Right cardiac atrium (tissue), 5 donors: ENCODE measurements around the gene ZFAND3. TPM values are rescaled to one million over a fixed set of nuclear protein-coding genes. Genes with fewer than 3 reads are reported as not detected.
"Not testable (repeated sequence)": the region's sequence is repeated elsewhere in the genome, so short reads cannot be mapped to it uniquely, and the experiment has no call there.

ENCODE experiments used
- ATAC-seq, 2 donors: fragments of 200-7000 bp; cut with Tn5 transposase; one replicate each; pipeline versions ENCODE4 v1.8.0 to v1.9.1; 2020; ENCODE audit warnings: moderate library complexity in 2 of 2, mild to moderate bottlenecking in 1 of 2
- DNase-seq, 3 donors: peaks; one replicate each; pipeline ENCODE4 v3.0.0-alpha.2; 2020
- H3K27ac ChIP-seq: one replicate; pipeline ENCODE4 v1.5.1; 2013; ENCODE audit warnings: mild to moderate bottlenecking, low read length, control low read depth, moderate library complexity
- H3K27me3 ChIP-seq: one replicate; pipeline ENCODE4 v1.6.1; 2013; ENCODE audit not compliant: control insufficient read depth, insufficient read depth
- H3K4me1 ChIP-seq: one replicate; pipeline ENCODE4 v1.6.1; 2013; ENCODE audit warnings: low read length; ENCODE audit not compliant: control insufficient read depth, insufficient read depth
- H3K4me3 ChIP-seq: one replicate; pipeline ENCODE4 v1.5.1; 2013; ENCODE audit warnings: low read length, control low read depth
- H3K9me3 ChIP-seq: one replicate; pipeline ENCODE4 v1.6.1; 2013; ENCODE audit warnings: low read length; ENCODE audit not compliant: control insufficient read depth
- WGBS: extraction: QIAGEN DNeasy Blood & Tissue Kit; methylation state at CpG from one replicate; pipeline ENCODE4 v1.1.7; 2013; 5-methylcytosine and 5-hydroxymethylcytosine counted together
- intact Hi-C, 4 donors: fragments of 100-400 bp; cut with DNase I; formaldehyde crosslinking; loops; one replicate each; pipeline versions ENCODE4 v1.11.0 to v1.14.0; 2022 to 2023
- polyA plus RNA-seq: library from polyadenylated mRNA; stranded (reverse); fragments of 200-250 nt; gene quantifications from one replicate; pipeline ENCODE4 v1.2.3, GENCODE V29; 2013
- total RNA-seq, 4 donors: library from RNA; stranded (reverse); fragmentation: NEBNext Ultra II Directional; extraction: Animal tissue kit (Norgen Biotek cat#: 25700); gene quantifications; one replicate each; pipeline ENCODE4 v1.2.1, GENCODE V29; 2021
- donor health status: healthy with polysubstance abuse.
- donor health status: DM: no; HTN: yes; CAD: no.
- donor health status: DM: no; HTN: no; CAD: no.
- donor health status: DM: no; HTN: yes; CAD: no; lungs with severe emphysema.
- donor health status: DM: yes; HTN: yes; CAD: no.

ZFAND3 gene
- total and polyA plus RNA-seq, 5 donors: 50.1 to 91.4 (median 79.1) TPM

DNA sequence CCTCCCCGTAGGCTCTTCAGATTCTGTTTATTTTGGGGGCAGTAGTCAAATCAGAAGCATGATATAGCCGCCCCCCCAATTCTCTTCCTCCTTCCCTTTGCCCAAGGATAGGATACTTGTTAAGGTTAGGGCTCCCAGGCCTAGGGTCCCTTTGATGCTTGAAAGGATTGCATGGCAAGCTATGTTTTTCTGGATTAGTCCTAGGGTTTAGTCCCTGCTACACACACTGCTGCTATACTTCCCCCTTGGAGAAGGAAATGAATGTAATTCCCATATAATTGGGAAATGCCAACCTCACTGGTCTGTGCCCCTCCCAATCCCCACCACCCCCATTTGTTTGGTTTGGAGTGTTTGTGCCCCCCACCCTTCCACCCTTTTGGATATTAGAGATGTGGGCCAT, 62.8 kb downstream of the ZFAND3 start:
- Histone ChIP-seq H3K27ac (no peak overlapping the region), H3K4me1 (peaks cover 9% of the 10 kb centered on the region), H3K4me3 (no peak overlapping the region), H3K27me3 (no peaks in the 10 kb centered on the region), H3K9me3 (no peaks in the 10 kb centered on the region)
- WGBS: 93% methylated on average over 2 of the region's 2 CpGs
- DNase-seq: no peak
- intact Hi-C loops: no loop called here
- no peak for ATAC-seq

GRCh38 chr6:37882724-37883413, 63.3 kb downstream of the ZFAND3 start:
- H3K27me3 ChIP-seq: no peaks in the 10 kb centered on the region
- H3K4me3 ChIP-seq: no peak overlapping the region
- intact Hi-C loops: no loop called here
- H3K27ac ChIP-seq: no peak overlapping the region
- 100% methylated on average over 2 of the region's 2 CpGs for WGBS
- ATAC-seq (no peak), DNase-seq (no peak)
- no peaks in the 10 kb centered on the region for H3K9me3 ChIP-seq
- H3K4me1 ChIP-seq: peaks cover 9% of the 10 kb centered on the region

- no peak overlapping the region for H3K27ac ChIP-seq
- ATAC-seq (no peak), DNase-seq (no peak)
- peaks cover 4% of the 10 kb centered on the region for H3K4me1 ChIP-seq
- WGBS: 57% methylated on average over 1 of the region's 1 CpG
- intact Hi-C loops: loop anchor here in 1 of 4 donors (2.0 kb wide), 1 partner anchor 42 kb away; no protein-coding TSS in a partner anchor
- H3K27me3 ChIP-seq: no peaks in the 10 kb centered on the region
- no peak overlapping the region for H3K4me3 ChIP-seq
- no peaks in the 10 kb centered on the region for H3K9me3 ChIP-seq
These were observed 65.0 kb downstream of the ZFAND3 start for GRCh38 chr6:37884548-37884947.

GRCh38 chr6:37889051-37889450, 69.5 kb downstream of the ZFAND3 start:
- WGBS: 44% methylated on average over 4 of the region's 4 CpGs
- intact Hi-C loops: no loop called here

GRCh38 chr6:37889486-37889885, 70.0 kb downstream of the ZFAND3 start:
- Histone ChIP-seq H3K27ac (no peak overlapping the region), H3K4me1 (peaks cover 1% of the 10 kb centered on the region), H3K9me3 (no peaks in the 10 kb centered on the region), H3K4me3 (no peak overlapping the region), H3K27me3 (no peaks in the 10 kb centered on the region)
- DNase-seq: no peak
- intact Hi-C loops: no loop called here
- peak in 1 of 2 donors; percentile 39 for ATAC-seq

More at GRCh38 chr6:37889051-37889450, 69.5 kb downstream of the ZFAND3 start:
- DNase-seq: no peak
- Histone ChIP-seq H3K4me3 (no peak overlapping the region), H3K4me1 (peaks cover 1% of the 10 kb centered on the region), H3K27ac (no peak overlapping the region), H3K27me3 (no peaks in the 10 kb centered on the region), H3K9me3 (no peaks in the 10 kb centered on the region)
- ATAC-seq: peak in 1 of 2 donors; percentile 39

DNA sequence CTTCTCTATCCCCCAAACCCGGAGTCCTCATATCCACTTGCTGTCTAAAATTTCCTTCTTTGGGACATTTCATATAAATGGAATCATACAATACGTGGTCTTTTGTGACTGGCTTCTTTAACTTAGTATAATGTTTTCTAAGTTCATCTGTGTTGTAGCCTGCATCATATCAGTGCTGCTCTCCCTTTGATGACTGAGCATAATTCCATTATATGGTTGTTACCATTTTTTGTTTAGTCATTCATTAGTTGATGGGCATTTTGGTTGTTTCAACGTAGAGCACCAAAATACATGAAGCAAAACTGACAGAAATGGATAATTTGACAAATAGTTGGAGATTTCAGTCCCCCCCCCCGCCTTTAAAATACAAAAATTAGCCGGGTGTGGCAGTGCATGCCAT, 71.5 kb downstream of the ZFAND3 start:
- intact Hi-C loops: no loop called here

GRCh38 chr6:37893257-37893656, 73.7 kb downstream of the ZFAND3 start:
- Histone ChIP-seq H3K4me1 (peaks cover 1% of the 10 kb centered on the region), H3K9me3 (no peaks in the 10 kb centered on the region), H3K27me3 (no peaks in the 10 kb centered on the region), H3K27ac (no peak overlapping the region), H3K4me3 (no peak overlapping the region)
- ATAC-seq (no peak), DNase-seq (no peak)
- intact Hi-C loops: no loop called here
- 87% methylated on average over 3 of the region's 3 CpGs for WGBS

More for the DNA sequence above, 71.5 kb downstream of the ZFAND3 start:
- 82% methylated on average over 5 of the region's 5 CpGs for WGBS
- Histone ChIP-seq H3K27ac (no peak overlapping the region), H3K4me1 (peaks cover 1% of the 10 kb centered on the region), H3K9me3 (no peaks in the 10 kb centered on the region), H3K4me3 (no peak overlapping the region), H3K27me3 (no peaks in the 10 kb centered on the region)
- ATAC-seq (no peak), DNase-seq (no peak)

- ATAC-seq, H3K27ac ChIP-seq, H3K4me3 ChIP-seq, intact Hi-C loops, DNase-seq, H3K27me3 ChIP-seq, H3K4me1 ChIP-seq, H3K9me3 ChIP-seq: not testable (repeated sequence)
- 93% methylated on average over 9 of the region's 9 CpGs for WGBS
These were observed 74.2 kb downstream of the ZFAND3 start for GRCh38 chr6:37893734-37894133.

- intact Hi-C loops: no loop called here
- ATAC-seq (no peak), DNase-seq (no peak)
- 95% methylated on average over 5 of the region's 5 CpGs for WGBS
- Histone ChIP-seq H3K4me1 (peaks cover 1% of the 10 kb centered on the region), H3K9me3 (no peaks in the 10 kb centered on the region), H3K4me3 (no peak overlapping the region), H3K27me3 (no peaks in the 10 kb centered on the region), H3K27ac (no peak overlapping the region)
These were observed 75.1 kb downstream of the ZFAND3 start for GRCh38 chr6:37894585-37894984.

DNA sequence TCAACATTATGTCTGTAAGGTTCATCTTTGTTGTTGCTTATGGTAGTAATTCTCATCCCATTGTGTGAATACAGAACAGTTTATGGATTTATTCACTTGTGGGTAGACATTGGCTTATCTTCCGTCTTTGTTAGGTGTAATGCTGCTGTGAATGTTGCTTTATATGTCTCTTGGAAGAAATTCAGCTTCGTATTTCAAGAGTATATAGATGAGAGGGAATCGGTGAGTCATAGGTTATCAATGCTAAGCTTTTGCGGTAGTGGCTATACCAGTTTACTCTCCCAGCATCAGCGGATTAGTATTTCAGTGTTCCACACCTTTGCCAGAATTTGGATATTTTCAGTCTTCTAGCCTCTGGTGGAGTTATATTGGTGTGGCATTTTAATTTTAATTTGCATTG, 77.8 kb downstream of the ZFAND3 start:
- H3K4me1 ChIP-seq: no peaks in the 10 kb centered on the region
- DNase-seq (no peak), ATAC-seq (no peak)
- no peak overlapping the region for H3K4me3 ChIP-seq
- H3K27me3 ChIP-seq: no peaks in the 10 kb centered on the region
- no peak overlapping the region for H3K27ac ChIP-seq
- 90% methylated on average over 5 of the region's 5 CpGs for WGBS
- intact Hi-C loops: no loop called here
- H3K9me3 ChIP-seq: no peaks in the 10 kb centered on the region

- intact Hi-C loops: no loop called here
- H3K27me3 ChIP-seq: no peaks in the 10 kb centered on the region
- no peaks in the 10 kb centered on the region for H3K4me1 ChIP-seq
- ATAC-seq (no peak), DNase-seq (no peak)
- H3K9me3 ChIP-seq: no peaks in the 10 kb centered on the region
- no peak overlapping the region for H3K27ac ChIP-seq
- 93% methylated on average over 4 of the region's 4 CpGs for WGBS
- H3K4me3 ChIP-seq: no peak overlapping the region
These were observed 78.4 kb downstream of the ZFAND3 start for GRCh38 chr6:37897818-37898515.
